ENCODE data around the gene CERT1. TPM values are rescaled to one million over a fixed set of nuclear protein-coding genes. Genes with fewer than 3 reads are reported as not detected.
A peak's percentile ranks its signal among the peaks of the same experiment; 100 is the strongest.
"Not testable (repeated sequence)": the region's sequence is repeated elsewhere in the genome, so short reads cannot be mapped to it uniquely, and the experiment has no call there.

CERT1 gene, protein sequence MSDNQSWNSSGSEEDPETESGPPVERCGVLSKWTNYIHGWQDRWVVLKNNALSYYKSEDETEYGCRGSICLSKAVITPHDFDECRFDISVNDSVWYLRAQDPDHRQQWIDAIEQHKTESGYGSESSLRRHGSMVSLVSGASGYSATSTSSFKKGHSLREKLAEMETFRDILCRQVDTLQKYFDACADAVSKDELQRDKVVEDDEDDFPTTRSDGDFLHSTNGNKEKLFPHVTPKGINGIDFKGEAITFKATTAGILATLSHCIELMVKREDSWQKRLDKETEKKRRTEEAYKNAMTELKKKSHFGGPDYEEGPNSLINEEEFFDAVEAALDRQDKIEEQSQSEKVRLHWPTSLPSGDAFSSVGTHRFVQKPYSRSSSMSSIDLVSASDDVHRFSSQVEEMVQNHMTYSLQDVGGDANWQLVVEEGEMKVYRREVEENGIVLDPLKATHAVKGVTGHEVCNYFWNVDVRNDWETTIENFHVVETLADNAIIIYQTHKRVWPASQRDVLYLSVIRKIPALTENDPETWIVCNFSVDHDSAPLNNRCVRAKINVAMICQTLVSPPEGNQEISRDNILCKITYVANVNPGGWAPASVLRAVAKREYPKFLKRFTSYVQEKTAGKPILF
- total RNA-seq (10 to 100 TPM; 59.7 to 86.2 TPM), polyA plus RNA-seq (10 to 100 TPM; 16.1 to 32.4 TPM)
- long read RNA-seq, donor 1, partial matches to known transcripts, result 8 of 12 reads
- long read RNA-seq, donor 1, other reads (novel, unspliced or antisense), result 0 of 12 reads
- long read RNA-seq, donor 2, partial matches to known transcripts, result 0 of 1 reads
- long read RNA-seq, donor 2, other reads (novel, unspliced or antisense), result 0 of 1 reads
- long read RNA-seq, donor 3, partial matches to known transcripts, result 0 of 5 reads
- long read RNA-seq, donor 3, other reads (novel, unspliced or antisense), result 0 of 5 reads
- long read RNA-seq, donor 4, partial matches to known transcripts, result 0 of 1 reads
- long read RNA-seq, donor 4, other reads (novel, unspliced or antisense), result 0 of 1 reads
- long read RNA-seq, donor 5, transcript COL4A3BP-222 (17 exons, 3,154 nt), result major isoform, 5 of 7 reads
- long read RNA-seq, donor 5, partial matches to known transcripts, result 0 of 7 reads
- long read RNA-seq, donor 5, other reads (novel, unspliced or antisense), result 0 of 7 reads

DNA sequence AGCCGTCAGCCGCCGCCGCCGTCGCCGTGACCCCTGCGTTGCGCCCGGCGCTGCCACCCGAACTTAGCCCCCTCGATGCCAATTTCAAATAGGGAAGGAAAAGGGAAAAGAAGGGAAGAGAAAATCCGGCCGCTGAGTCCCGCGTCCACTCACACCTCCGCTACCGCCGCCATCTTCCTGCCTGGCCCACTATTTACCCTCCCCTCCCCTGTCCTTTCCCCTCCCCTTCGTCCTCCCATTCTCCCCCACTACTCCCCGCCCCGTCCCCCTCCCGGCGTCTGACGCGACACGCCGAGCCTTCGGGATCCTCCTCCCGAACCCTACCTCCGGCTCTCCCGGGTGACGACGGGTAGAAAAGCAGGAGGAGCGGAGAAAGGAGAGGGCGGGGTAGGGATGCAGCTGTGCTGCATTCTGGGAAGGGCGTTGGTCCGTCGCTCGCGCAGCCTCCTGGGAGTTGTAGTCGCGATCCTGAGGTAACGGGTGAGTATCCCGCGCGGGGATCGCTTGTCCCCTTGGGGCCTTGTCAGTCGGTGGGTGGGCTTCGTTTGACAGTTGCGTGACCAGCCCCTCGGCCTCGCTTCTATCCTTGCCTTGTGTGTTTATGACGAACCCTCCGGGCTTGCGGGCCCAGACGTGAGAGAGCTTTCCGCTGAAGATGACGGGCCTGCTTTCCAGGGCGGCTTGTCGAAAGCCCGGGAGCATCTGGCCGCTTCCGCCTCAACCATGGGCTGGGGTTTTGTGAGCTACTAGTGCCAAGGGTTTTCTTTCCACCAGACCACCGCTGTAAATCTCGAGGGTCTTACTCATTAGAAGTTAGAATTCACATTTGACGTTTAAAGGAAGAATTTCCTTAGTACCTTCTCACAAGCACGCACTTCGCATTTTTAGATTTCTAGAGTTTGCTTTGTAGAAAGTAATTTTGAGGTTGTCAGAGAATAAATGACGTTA, at the start of gene CERT1, which contains the start of gene POLK:
CERT1 (minus strand) TSS at position 195 of the 948 bp plus-strand sequence. CDS start 422 bp downstream, outside the sequence.
POLK (plus strand) TSS at position 457 of the 948 bp plus-strand sequence.
- peak; percentile 96 for ATAC-seq (ENCODE audit: insufficient read depth, low FRiP score)
- H3K4me1 ChIP-seq (ENCODE audit: control insufficient read depth in 5 of 5, insufficient read depth in 5 of 5, low read length in 5 of 5), result peaks cover 0 to 26% (median 8%) of the 10 kb centered on the region in 5 donors
- DNase-seq, result peak; percentile 99 to 100 (median 100)
- H3K9ac ChIP-seq (ENCODE audit: insufficient read depth in 1 of 2, low read length in 2 of 2), result peak within 1 kb of the TSS; percentile 71 to 94
- WGBS, 2 donors, result 1% methylated on average over 59 to 71 of the region's 71 CpGs
- H3K27me3 ChIP-seq (ENCODE audit: control insufficient read depth in 3 of 3, insufficient read depth in 3 of 3, low read length in 2 of 3), result no peaks in the 10 kb centered on the region
- TF ChIP-seq, protein P1, sequence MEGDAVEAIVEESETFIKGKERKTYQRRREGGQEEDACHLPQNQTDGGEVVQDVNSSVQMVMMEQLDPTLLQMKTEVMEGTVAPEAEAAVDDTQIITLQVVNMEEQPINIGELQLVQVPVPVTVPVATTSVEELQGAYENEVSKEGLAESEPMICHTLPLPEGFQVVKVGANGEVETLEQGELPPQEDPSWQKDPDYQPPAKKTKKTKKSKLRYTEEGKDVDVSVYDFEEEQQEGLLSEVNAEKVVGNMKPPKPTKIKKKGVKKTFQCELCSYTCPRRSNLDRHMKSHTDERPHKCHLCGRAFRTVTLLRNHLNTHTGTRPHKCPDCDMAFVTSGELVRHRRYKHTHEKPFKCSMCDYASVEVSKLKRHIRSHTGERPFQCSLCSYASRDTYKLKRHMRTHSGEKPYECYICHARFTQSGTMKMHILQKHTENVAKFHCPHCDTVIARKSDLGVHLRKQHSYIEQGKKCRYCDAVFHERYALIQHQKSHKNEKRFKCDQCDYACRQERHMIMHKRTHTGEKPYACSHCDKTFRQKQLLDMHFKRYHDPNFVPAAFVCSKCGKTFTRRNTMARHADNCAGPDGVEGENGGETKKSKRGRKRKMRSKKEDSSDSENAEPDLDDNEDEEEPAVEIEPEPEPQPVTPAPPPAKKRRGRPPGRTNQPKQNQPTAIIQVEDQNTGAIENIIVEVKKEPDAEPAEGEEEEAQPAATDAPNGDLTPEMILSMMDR (IDR thresholded peaks at IDR 0.05; ENCODE audit: control extremely low read depth, extremely low read depth), result no peak
- peak within 1 kb of the TSS; percentile 93 for H3K4me3 ChIP-seq
- peak within 1 kb of the TSS; percentile 91 to 94 for H3K27ac ChIP-seq (ENCODE audit: low read depth in 1 of 2, low read length in 1 of 2)
- peaks cover 0 to 9% (median 0%) of the 10 kb centered on the region in 4 donors for H3K36me3 ChIP-seq (ENCODE audit: control insufficient read depth in 4 of 4, insufficient read depth in 4 of 4, low read length in 4 of 4)
- H3K9me3 ChIP-seq (ENCODE audit: control insufficient read depth in 4 of 4, insufficient read depth in 3 of 4, low read length in 3 of 4), result peaks cover 0 to 3% (median 0%) of the 10 kb centered on the region in 4 donors

DNA sequence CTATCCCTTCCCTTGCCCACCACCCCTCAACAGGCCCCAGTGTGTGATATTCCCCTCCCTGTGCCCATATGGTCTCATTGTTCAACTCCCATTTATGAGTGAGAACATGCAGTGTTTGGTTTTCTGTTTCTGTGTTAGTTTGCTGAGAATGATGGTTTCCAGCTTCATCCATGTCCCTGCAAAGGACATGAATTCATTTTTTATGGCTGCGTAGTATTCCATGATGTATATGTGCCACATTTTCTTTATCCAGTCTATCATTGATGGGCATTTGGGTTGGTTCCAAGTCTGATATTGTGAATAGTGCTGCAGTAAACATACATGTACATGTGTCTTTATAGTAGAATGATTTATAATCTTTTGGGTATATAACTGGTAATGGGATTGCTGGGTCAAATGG, 49.2 kb upstream of the CERT1 start:
- not testable (repeated sequence) for ATAC-seq (ENCODE audit: insufficient read depth, low FRiP score)

DNA sequence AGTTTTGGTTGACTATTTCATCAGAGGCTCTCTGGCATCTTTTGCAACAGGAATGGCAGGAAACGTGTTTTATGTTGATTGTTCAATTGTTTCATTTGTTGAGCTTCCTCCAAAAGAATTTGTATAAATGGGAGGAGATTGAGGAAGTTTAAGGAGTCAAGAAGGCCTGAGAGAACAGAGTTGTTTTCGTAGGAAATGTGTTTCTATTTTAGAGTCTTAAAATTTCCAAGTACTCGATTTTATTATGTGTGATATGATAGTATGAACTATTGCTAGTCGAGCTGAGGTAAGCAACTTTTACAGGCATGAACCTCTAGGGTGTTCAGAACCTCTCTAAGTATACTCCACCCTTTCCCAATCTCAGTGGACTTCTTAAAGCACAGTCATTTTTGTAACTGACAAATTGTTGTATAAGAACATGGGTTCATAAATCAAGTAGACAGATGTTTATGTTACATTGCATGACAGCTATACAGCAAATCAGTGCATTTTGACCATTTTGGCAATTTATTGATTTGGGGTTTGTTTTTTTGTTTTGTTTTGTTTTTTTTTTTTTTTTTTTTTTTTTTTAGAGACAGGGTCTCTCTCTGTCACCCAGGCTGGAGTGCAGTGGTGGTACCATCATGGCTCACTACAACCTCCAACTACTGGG, 47.7 kb upstream of the CERT1 start:
- peaks cover 0 to 3% (median 0%) of the 10 kb centered on the region in 5 donors for H3K4me1 ChIP-seq (ENCODE audit: control insufficient read depth in 5 of 5, insufficient read depth in 5 of 5, low read length in 5 of 5)
- H3K36me3 ChIP-seq (ENCODE audit: control insufficient read depth in 4 of 4, insufficient read depth in 4 of 4, low read length in 4 of 4), result peaks cover 1 to 10% (median 9%) of the 10 kb centered on the region in 4 donors
- H3K9me3 ChIP-seq (ENCODE audit: control insufficient read depth in 4 of 4, insufficient read depth in 3 of 4, low read length in 3 of 4), result no peaks in the 10 kb centered on the region
- TF ChIP-seq, protein P1 (IDR thresholded peaks at IDR 0.05; ENCODE audit: control extremely low read depth, extremely low read depth), result no peak
- ATAC-seq (ENCODE audit: insufficient read depth, low FRiP score), result no peak
- peak in 1 of 3 donors; percentile 5 for DNase-seq
- no peak overlapping the region for H3K4me3 ChIP-seq
- no peak overlapping the region for H3K9ac ChIP-seq (ENCODE audit: insufficient read depth in 1 of 2, low read length in 2 of 2)
- no peaks in the 10 kb centered on the region for H3K27me3 ChIP-seq (ENCODE audit: control insufficient read depth in 3 of 3, insufficient read depth in 3 of 3, low read length in 2 of 3)
- H3K27ac ChIP-seq (ENCODE audit: low read depth in 1 of 2, low read length in 1 of 2), result peak overlapping the region in 1 of 2 donors; percentile 31
- WGBS, 2 donors, result 9 to 20% methylated on average over 4 of the region's 4 CpGs

More for the DNA sequence above, 49.2 kb upstream of the CERT1 start:
- not testable (repeated sequence) for DNase-seq; H3K27me3 ChIP-seq (ENCODE audit: control insufficient read depth in 3 of 3, insufficient read depth in 3 of 3, low read length in 2 of 3); H3K9me3 ChIP-seq (ENCODE audit: control insufficient read depth in 4 of 4, insufficient read depth in 3 of 4, low read length in 3 of 4); H3K36me3 ChIP-seq (ENCODE audit: control insufficient read depth in 4 of 4, insufficient read depth in 4 of 4, low read length in 4 of 4); H3K4me3 ChIP-seq; H3K4me1 ChIP-seq (ENCODE audit: control insufficient read depth in 5 of 5, insufficient read depth in 5 of 5, low read length in 5 of 5); H3K27ac ChIP-seq (ENCODE audit: low read depth in 1 of 2, low read length in 1 of 2); H3K9ac ChIP-seq (ENCODE audit: insufficient read depth in 1 of 2, low read length in 2 of 2)
- 96 to 100% methylated on average over 1 of the region's 1 CpG for WGBS, 2 donors
